Measurements from ENCODE around the gene ZNF681.

DNA sequence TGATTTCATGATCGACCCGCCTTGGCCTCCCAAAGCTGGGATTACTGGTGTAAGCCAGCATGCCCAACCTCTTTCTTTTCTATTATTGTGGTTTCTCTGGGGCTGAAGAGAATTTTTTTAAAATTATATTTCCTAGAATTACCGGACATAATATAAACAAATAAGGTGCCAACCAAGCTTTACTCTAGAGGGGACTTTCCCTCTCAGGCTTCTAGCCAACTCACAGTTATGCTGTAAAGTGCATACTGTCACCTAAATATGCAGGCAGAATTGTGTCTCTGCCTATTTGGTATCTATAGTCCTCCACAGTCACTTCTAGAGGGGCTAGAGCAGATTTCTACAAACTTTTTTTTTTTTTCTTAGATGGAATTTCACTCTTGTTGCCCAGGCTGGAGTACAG lies 41.6 kb upstream of the ZNF681 start:
- TF ChIP-seq CTCF (conservative IDR thresholded peaks at IDR 0.05 in 1 of 2, IDR thresholded peaks at IDR 0.05 in 1 of 2; ENCODE audit: extremely low read depth in 1 of 2, insufficient read depth in 1 of 2, low read depth in 1 of 2, low read length in 2 of 2) (no peak), EZH2 (IDR thresholded peaks at IDR 0.05; ENCODE audit: borderline replicate concordance, low read length) (no peak)
